Ishikawa (cell line): ENCODE measurements around the gene SERPINI1.

Experiments used
- CREB1 ChIP-seq: IDR thresholded peaks from 2 replicates; pipeline ENCODE4 v1.6.1; 2012; ENCODE audit warnings: low read depth
- RAD21 ChIP-seq: IDR thresholded peaks from 2 replicates; pipeline ENCODE4 v1.6.1; 2012; ENCODE audit warnings: low read depth
- TCF12 ChIP-seq: IDR thresholded peaks from 2 replicates; pipeline ENCODE4 v1.6.1; 2012; ENCODE audit warnings: low read depth

DNA sequence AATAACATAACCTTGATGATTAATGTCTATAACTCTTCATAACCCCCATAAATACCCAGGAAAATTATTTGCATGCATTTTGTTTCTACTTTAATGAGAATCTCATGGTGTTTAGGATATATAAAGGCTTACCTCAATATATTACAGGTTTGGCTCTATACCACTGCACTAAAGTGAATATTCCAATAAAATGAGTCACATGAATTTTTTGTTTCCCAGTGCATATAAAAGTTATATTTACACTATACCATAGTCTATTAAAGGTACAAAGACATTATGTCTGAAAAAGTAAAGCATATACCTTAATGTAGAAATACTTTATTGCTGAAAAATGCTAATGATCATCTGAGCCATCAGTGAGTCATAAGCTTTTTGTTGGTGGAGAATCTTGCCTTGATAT lies 74.7 kb downstream of the SERPINI1 start:
- TF ChIP-seq RAD21 = no peak
- TF ChIP-seq TCF12 = no peak
- no peak for TF ChIP-seq CREB1
